HCEC 1CT (cell line): ENCODE results near the gene UNC13D.
"Not testable (repeated sequence)": the region's sequence is repeated elsewhere in the genome, so short reads cannot be mapped to it uniquely, and the experiment has no call there.

Experiments used
- DNase-seq: peaks from one replicate; pipeline ENCODE4 v3.0.0-alpha.2; 2017

The UNC13D gene

DNA sequence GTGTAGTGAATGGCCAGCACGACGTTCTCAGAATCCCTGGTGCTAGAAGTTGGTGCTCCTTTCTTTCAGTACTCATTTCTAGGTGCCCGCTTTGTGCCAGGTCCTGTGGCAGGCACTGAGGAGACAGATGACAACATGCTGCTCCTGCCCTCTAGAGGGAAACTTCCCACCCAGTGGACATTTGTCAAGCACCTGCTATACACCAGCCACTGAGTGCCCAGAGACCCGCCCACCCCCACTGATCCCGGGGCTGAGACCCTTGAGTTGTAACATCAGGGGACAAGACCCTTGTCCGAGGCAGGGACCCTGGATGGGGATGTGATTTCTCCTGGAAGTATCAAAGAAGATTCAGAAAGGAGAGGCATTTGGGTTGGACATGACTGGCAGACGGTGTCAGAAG lies 25.1 kb downstream of the UNC13D start:
- DNase-seq, result no peak

DNA sequence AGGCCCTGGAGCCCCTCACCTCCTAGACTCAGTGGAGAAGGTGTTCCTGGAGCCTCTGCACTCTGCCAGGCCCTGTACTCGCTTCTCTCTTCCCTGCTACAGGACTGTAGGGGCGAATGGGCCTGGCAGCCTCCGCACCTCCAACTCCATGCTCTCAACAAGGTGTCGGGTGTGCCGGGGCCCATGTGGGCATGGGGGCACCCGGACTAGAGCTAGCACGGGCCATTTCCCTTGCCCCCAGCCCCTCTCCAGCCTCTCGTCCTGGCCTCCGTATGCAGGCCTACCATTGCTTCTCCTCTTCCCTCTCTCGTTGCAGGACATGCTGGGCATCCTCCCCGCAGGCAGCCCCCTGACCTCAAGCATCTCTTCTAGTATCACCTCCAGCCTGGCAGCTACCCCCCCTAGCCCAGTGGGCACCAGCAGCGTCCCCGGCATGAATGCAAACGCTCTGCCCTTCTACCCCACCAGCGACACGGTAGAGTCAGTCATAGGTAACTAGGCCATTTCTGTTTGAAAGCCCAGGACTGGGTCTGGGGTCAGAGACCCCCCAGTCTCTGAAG lies 25.8 kb downstream of the UNC13D start:
- DNase-seq, result no peak

- no peak for DNase-seq
Observed at GRCh38 chr17:75817571-75817970, 26.6 kb downstream of the UNC13D start.

DNA sequence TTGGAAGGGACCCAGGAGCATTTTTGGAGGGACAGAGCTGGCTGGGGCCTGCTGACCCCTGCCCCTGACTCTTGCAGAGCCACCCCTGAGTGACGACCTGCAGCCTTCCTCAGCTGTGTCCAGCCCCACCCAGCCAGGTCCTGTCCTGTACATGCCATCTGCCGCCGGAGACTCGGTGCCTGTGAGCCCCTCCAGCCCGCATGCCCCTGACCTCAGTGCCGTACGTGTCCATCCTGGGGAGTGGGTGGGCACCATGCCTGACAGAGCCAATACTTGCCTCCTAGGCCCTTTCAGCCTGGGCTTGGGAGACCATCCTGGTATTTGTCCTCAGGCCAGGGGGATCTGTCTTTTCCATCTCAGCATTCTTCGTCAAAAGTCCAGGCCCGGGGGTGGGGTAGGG lies 27.5 kb downstream of the UNC13D start:
- DNase-seq, result no peak

DNA sequence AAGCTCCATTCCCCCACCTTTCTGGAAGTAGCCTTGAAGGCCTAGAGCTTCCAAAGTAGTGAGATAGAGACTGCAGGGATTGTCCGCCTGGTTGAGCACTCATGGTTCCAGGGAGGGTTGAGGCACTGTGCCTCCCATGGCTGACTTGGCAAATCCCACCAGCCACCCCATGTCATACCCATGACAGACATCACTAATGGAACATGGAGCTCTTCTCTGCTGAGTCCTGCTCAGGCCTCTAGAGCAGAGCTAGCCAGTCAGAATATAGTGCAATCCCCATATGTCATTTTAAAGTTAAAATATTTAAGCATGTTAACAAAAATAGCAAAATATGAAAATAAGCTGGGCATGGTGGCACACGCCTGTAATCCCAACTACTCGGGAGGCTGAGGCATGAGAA lies 28.8 kb downstream of the UNC13D start:
- DNase-seq, result no peak

DNA sequence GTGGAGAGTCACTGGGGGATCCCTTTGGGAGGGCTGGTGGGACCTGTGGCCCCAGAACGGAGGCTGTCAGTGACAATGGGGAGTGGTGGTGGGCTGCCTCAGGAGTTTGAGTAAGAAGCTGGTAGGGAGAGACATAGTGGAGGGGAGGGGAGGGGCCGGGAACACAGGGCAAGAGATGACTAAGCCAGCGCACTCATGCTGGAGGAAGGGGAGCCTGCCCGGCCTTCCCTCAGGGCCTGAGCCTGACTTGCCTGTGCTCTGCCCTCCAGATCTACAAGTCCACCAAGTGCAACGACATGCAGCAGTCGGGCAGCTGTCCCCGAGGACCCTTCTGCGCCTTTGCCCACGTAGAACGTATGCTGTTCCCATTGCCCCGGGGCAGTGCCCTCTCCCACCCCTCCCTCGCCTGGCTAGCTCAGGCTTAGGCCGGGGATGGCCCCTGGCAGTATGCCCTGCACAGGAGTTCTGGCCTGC lies 29.3 kb downstream of the UNC13D start:
- DNase-seq, result peak; percentile 39

GRCh38 chr17:75814021-75814395 lies 30.2 kb downstream of the UNC13D start:
- DNase-seq, result no peak

GRCh38 chr17:75813081-75814020 lies 30.9 kb downstream of the UNC13D start:
- no peak for DNase-seq

DNA sequence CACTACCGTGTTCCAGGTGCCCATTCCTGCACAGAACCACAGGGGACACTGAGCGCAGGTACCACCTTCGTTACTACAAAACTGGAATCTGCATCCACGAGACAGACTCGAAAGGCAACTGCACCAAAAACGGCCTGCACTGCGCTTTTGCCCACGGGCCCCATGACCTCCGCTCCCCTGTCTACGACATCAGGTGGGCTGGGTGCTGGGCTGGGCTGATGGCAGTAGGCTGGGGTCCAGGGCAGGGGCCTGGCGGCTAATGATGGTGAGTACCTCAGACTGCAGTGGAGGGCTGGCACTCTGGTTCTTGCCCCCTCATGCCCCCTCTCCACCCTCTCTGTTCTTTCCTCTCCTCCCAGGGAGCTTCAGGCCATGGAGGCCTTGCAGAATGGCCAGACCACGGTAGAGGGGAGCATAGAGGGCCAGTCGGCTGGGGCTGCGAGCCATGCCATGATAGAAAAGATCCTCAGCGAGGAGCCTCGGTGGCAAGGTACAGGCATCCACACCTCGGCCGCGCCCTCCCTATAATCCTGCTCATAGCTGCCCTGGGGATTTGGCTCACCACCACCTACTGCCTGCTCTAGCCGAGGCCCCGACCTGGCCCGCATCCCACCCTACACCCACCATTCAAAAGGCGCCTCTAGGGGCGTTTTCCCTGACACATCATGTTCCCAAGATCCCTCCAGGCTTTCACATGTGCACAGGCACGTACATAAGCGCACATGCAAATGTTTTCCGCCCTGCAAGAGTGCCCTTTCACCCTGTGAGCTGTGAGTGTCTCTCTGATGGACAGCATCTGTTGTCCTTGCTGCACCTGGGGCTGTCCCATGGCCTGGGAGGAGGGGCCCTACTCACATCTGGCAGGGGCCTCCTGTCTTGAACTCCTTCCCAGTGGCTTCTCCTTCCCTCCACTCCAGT lies 31.8 kb downstream of the UNC13D start:
- no peak for DNase-seq

GRCh38 chr17:75811174-75811573 lies 33.0 kb downstream of the UNC13D start:
- no peak for DNase-seq

- not testable (repeated sequence) for DNase-seq
Observed at GRCh38 chr17:75810756-75811155, 33.4 kb downstream of the UNC13D start.

DNA sequence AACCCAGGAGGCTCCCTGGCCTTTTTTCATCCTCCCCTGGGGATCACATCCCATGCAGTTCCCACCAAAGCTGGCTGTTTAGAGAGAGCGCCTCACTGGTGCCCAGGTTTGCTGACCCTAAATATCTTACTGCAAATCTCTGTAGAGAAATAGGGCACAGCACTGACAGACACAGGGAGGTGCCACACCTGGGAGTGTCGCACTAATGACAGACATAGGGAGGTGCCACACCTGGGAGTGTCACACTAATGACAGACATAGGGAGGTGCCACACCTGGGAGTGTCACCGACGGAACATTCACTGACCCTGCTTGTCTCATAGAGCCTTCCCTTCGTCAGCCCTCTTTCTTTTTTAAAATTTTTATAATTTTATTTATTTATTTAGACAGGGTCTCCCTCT lies 34.0 kb downstream of the UNC13D start:
- no peak for DNase-seq

DNA sequence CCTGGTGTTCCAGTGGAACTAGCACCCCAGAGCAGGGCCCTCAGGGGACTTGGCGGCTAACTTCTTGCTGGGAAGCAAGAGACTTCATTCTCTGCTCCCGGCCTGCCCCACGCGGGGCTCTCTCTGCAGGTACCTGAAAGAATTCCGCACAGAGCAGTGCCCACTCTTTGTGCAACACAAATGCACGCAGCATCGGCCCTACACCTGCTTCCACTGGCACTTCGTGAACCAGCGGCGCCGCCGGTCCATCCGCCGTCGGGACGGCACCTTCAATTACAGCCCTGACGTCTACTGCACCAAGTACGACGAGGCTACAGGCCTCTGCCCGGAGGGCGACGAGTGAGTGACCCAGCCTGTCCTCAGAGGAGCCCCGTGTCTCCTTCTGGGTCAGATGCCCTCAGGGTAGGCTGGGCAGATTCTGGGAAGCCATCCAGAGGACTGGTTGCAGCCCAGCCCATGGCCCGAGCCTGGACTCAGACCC lies 34.5 kb downstream of the UNC13D start:
- DNase-seq, result no peak

- DNase-seq, result no peak
Observed at GRCh38 chr17:75808905-75809621, 35.1 kb downstream of the UNC13D start.

DNA sequence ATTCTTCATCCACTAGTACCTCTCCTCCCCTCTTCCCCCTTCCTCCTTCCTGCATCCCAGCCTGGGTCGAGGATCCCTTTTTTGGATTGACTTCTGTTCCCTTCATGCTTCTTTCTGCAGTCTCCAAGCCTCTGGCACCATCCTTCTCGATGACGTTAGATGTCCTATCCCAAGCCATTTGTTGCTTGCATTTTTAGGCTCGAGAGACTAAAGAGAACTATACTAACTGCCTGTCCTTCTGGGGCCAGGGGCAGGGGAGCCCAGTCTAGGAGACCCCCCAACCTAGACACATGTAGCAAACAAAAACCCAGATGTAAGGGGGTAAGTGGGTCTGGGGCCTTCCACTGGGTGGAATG lies 35.7 kb downstream of the UNC13D start:
- DNase-seq, result no peak

DNA sequence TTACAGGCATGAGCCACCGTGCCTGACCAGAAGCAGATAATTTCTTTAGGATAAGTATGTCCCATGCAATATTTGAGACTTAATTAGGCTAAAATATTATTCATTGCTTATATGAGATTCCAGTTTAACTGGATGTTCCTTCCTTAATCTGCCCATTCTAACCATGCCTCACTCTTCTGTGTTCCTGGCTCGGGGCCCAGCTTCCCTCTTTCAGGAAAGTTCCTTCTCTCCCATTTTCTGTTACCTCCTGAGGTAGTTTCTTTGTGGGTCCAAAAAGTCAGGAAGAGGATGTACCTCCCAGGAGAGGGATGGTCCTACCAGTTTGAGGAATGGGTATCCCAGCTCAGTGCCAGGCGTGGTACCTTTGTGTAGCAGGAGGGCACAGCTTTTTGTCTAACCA lies 36.3 kb downstream of the UNC13D start:
- no peak for DNase-seq

GRCh38 chr17:75806822-75807500 lies 37.2 kb downstream of the UNC13D start:
- no peak for DNase-seq

- no peak for DNase-seq
Observed at GRCh38 chr17:75803883-75804282, 40.3 kb downstream of the UNC13D start.

DNA sequence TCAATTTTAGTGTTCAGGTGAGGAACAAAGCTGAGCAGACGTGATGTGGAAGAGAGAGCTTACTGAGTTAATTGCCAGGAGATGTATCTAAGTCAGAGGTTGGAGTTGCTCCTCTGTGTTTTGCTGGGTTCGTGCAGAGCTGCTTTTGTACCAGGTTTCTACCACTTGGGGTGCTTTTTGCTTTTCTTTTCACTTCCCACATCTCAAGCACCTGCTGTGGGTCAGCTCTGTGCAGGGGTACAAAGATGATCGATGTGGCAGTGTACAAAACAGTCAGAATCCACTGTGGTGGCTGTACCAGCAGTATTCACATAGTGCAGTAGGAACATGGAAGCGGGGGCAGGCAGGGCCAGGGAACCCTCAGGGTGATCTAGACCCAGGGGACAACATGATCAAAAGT lies 44.8 kb downstream of the UNC13D start:
- DNase-seq, result no peak

DNA sequence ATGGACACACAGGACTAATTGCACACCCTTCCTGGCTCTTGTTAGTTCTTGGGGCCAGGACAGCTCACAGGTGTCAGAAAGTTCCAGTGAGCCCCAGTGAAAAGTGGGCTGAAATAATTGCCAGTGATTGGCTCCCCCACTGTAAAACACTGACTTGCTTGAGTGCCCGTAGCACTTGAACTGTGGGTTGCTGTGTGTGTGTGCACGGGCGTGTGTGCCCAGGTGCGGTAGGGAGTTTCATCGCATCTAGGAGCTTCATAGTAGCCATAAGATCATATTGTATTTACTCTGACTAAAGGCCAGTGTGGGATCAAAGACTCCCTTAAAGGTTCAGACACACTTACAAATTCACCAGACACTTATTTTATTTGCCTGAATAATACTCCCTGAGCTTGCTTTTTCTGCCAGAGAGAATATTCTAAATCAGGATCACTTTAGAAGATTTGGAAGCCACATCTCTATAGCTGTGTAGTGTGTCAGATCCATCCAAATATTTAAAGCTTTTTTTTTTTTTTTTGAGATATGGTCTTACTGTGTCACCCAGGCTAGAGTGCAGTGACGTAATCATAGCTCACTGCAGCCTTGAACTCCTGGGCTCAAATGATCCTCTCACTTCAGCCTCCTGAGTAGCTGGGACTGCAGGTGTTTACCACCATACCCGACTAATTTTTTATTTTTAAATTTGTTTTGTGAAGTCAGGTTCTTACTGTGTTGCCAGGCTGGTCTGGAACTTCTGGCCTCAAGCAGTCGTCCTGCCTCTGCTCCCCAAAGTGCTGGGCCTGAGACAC lies 48.2 kb downstream of the UNC13D start:
- DNase-seq, result no peak

DNA sequence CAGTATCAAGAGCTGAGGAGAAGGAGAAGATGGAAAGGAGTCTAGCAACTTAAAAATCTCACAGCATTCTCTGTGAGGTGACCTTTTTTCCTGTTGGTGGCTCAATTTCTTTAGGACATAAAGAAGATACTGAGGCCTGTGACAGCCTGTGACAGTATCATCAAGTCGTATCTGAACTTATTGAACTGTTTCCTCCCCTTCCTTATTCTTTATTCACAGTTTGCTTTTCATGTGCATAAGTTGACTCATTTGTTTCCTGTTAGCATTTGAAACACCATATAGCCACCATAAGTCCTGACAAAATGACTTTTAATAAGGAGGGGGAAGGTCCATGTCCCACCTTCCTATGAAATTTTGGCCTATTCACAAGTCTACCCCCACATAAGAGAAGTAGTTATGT lies 50.7 kb downstream of the UNC13D start:
- DNase-seq, result no peak
